ENCODE results near the gene PNPLA1.

DNA sequence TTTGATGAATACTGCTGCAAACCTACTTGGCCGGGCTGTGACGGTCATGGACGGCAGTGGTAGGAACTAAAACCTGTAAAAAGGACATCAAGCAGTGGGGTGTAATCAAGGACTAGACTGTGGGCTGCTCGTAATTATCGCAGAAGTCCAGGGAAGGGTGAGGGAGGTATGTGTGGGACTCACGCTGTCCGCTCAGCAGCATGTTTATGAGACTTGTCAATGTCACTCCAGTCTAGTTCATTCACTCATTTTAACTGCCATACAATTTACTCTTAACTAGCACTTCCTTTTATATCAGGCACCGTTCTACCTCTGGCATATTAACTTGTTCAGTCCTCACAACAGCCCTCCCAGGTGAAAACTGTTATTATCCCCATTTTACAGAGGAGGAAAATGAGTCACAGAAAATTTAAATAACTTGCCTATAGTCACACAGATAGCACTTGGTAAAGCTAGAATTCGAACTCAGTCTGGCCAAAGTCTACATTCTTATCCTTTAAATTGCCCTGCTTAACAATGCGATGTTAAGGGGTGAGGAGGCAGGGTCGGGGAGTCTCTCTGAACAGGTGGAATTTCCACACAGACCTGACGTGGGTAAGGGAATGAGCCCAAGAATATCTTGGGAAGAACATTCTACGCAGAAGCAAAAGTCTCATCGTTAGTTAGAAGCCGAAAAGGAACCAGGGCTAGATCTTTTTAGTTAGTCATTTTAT, 4.1 kb downstream of the PNPLA1 start:
- TF ChIP-seq SP1 (IDR thresholded peaks at IDR 0.05) (no peak), SUZ12 (IDR thresholded peaks at IDR 0.05) (no peak)
- TF ChIP-seq, protein P1, sequence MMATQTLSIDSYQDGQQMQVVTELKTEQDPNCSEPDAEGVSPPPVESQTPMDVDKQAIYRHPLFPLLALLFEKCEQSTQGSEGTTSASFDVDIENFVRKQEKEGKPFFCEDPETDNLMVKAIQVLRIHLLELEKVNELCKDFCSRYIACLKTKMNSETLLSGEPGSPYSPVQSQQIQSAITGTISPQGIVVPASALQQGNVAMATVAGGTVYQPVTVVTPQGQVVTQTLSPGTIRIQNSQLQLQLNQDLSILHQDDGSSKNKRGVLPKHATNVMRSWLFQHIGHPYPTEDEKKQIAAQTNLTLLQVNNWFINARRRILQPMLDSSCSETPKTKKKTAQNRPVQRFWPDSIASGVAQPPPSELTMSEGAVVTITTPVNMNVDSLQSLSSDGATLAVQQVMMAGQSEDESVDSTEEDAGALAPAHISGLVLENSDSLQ (IDR thresholded peaks at IDR 0.05) = peak; percentile 64
